Measurements from ENCODE around the gene PABPN1L. TPM values are rescaled to one million over a fixed set of nuclear protein-coding genes. Genes with fewer than 3 reads are reported as not detected.
A peak's percentile ranks its signal among the peaks of the same experiment; 100 is the strongest.

PABPN1L gene
- total and polyA plus RNA-seq, 2 donors (not counting 1 experiment from before 2014, with no cell fraction given): 0.21 to 0.84 TPM

GRCh38 chr16:88856828-88857727 lies 9.4 kb downstream of the PABPN1L start, which contains the start of the genes GALNS and TRAPPC2L:
TSS of gene GALNS (minus strand) at chr16:88856947. CDS start at chr16:88856877, 70 bp downstream.
TSS of gene TRAPPC2L (plus strand) at chr16:88857127. CDS start at chr16:88857151, 24 bp downstream.
- H3K79me2 ChIP-seq (ENCODE audit: control insufficient read depth, insufficient read depth, low read length): peaks cover 46% of the 10 kb centered on the region
- H3K4me1 Mint-ChIP-seq: peaks cover 38% of the 10 kb centered on the region
- CTCF ChIA-PET: interaction anchor here (1.0 to 3.0 kb wide), 19 partner anchors 10 to 770 kb away, joined by 3 to 50 read pairs (median 4); partner anchors contain the start of genes APRT, PABPN1L, PIEZO1 and ZNF778
- H3K27me3 Mint-ChIP-seq: no peaks in the 10 kb centered on the region
- no peaks in the 10 kb centered on the region for H3K9me3 Mint-ChIP-seq (ENCODE audit: insufficient read depth)
- H3K27ac ChIP-seq (ENCODE audit: low read length in 2 of 2): peak within 1 kb of the TSS; percentile 63 to 84
- H3K4me3 ChIP-seq (ENCODE audit: control extremely low read depth in 1 of 5, extremely low read depth in 1 of 5, insufficient read depth in 1 of 5, low read depth in 2 of 5, low read length in 4 of 5): peak within 1 kb of the TSS; percentile 80 to 98 (median 93)
- H3K4me1 ChIP-seq (ENCODE audit: control insufficient read depth in 2 of 2, insufficient read depth in 2 of 2, low read length in 2 of 2): peaks cover 30 to 36% of the 10 kb centered on the region in 2 donors
- H4K20me1 ChIP-seq (ENCODE audit: control insufficient read depth, insufficient read depth, low read length, poor library complexity, severe bottlenecking): peaks cover 40% of the 10 kb centered on the region
- H2AFZ ChIP-seq (ENCODE audit: insufficient read depth, low read depth, low read length, poor library complexity, severe bottlenecking): peak within 1 kb of the TSS; percentile 92
- ATAC-seq (ENCODE audit: low read depth) (peak; percentile 91), DNase-seq (peak; percentile 97)
- peaks cover 0 to 27% of the 10 kb centered on the region in 2 experiments for H3K36me3 ChIP-seq (replicated peaks in 1 of 2; ENCODE audit: control extremely low read depth in 1 of 2, control insufficient read depth in 1 of 2, extremely low read depth in 1 of 2, insufficient read depth in 2 of 2, low read length in 1 of 2)
- POLR2A ChIA-PET: interaction anchor here (0.6 to 1.9 kb wide), 6 partner anchors 9 to 360 kb away, joined by 3 to 11 read pairs (median 3); partner anchors contain the start of genes APRT and ZNF778
- WGBS (ENCODE audit: insufficient coverage): under 1% methylated on average over 87 of the region's 87 CpGs
- H3K4me3 Mint-ChIP-seq: peak within 1 kb of the TSS; percentile 97
- H3K4me2 ChIP-seq (replicated peaks; ENCODE audit: low read depth, low read length, poor library complexity, severe bottlenecking): peak within 1 kb of the TSS; percentile 91
- peak within 1 kb of the TSS; percentile 94 for H3K27ac Mint-ChIP-seq
- intact Hi-C loops (cut with micrococcal nuclease): loop anchor here (1.0 to 2.0 kb wide), 7 partner anchors 45 to 360 kb away; partner anchors contain the start of genes CDH15, CDT1, PIEZO1 and ZNF778
- no peak for TF ChIP-seq CTCF (IDR thresholded peaks at IDR 0.05)
- TF ChIP-seq EZH2 (IDR thresholded peaks at IDR 0.05; ENCODE audit: borderline replicate concordance, insufficient read depth, low read depth, low read length, poor library complexity, severe bottlenecking): no peak
- H3K9ac ChIP-seq (ENCODE audit: low read length): peak within 1 kb of the TSS; percentile 87
- no peaks in the 10 kb centered on the region for H3K27me3 ChIP-seq (replicated peaks in 1 of 4; ENCODE audit: control extremely low read depth in 1 of 4, control insufficient read depth in 3 of 4, insufficient read depth in 4 of 4, low read length in 3 of 4)
- no peaks in the 10 kb centered on the region for H3K9me3 ChIP-seq (ENCODE audit: control extremely low read depth in 1 of 3, control insufficient read depth in 2 of 3, insufficient read depth in 1 of 3, low read length in 2 of 3)
